ENCODE data around the gene LRRC25.

GRCh38 chr19:18399008-18399407 lies 1.6 kb upstream of the LRRC25 start:
- TF ChIP-seq CTCF (conservative IDR thresholded peaks at IDR 0.05; ENCODE audit: low read length): no peak
- TF ChIP-seq EZH2phosphoT487 (IDR thresholded peaks at IDR 0.05; ENCODE audit: borderline replicate concordance, low read depth, low read length): no peak

All from OCI-LY7 (cell line).